OCI-M2 (cell line): Measurements from ENCODE around the gene DPP8.
"Not testable (repeated sequence)": the region's sequence is repeated elsewhere in the genome, so short reads cannot be mapped to it uniquely, and the experiment has no call there.

Source experiments
- DNase-seq: peaks from one replicate; lab custom pipeline; 2025; ENCODE audit not compliant: unreplicated experiment; lab: John Stamatoyannopoulos, UW

The DPP8 gene

DNA sequence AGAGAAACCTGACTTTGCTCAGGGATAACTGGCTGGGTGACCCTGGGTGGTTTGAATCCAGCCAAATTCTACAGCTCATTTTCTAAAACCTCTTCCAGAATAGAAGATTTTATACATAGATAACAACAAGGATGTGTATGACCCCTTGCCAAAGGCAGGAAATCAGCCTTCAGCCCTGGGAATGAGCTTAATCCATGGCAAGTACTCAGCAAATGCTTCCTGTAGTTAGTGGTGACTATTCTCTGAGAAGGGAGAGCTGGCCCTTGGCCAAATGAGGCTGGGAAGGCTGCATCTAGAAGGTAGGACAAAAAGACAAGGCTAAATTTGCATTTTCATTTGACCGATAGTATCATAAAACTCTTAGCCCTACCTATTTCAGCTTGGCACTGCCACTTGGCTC lies 8.1 kb upstream of the DPP8 start:
- no peak for DNase-seq

DNA sequence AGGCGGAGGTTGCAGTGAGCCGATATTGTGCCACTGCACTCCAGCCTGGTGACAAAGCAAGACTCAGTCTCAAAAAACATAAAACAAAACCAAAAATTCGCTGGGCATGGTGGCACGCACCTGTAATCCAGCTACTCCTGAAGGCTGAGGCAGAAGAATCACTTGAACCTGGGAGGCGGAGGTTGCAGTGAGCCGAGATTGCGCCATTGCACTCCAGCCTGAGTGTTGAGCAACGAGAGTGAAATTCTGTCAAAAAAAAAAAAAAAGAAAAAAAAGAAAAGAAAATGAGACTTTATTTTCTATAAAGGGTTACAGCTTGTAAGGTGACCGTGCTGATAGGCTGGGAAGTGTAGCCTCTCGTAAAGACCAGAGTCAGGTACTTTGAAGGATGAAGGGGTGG lies 6.7 kb upstream of the DPP8 start:
- DNase-seq, result no peak

DNA sequence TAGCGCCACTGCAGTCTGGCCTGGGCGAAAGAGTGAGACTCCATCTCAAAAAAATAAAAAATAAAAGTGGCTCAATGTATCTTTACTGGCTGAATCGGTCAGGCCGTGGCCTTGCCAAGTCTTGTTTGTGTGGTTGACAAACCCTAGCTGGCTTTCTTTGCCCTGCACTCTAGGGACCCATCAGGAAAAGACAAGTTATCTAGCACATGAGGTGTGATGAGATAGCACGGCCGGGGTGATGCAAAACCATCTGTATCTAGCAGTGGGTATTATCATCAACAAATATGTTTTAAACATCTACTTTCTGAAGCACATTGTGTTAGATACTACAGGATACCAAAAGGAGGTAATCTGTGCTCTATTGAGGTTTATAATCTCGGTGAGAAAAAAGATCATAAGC lies 3.9 kb upstream of the DPP8 start:
- DNase-seq, result no peak

DNA sequence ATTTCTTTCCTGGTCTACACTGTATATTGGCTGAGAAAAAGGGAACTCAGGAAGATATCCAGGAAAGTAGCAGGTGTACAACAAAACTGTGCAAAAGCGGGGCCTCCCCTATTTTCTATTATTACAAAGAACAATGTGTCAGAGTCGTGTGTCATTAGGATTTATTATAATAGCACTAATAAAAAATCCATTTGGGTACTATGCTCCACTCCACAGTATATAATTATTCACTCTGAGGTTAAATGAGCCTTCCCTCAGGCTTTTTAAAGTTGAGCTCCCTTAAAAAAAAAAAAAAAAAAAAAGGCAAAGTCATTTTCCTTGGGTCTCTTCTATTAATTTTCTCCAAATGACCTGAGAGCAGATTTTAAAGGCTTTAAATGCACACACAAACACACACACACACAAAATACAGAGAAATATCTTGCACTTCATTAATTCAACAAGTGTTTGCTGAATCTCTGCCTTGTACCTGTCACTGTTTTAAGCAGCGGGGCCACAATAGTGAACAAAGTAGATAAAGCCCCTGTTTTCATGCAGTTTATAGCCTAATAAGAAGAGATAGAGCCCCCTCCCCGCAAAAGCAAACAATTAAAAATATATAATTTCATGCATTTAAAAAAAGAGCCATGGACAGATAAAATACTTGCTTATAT lies 1.3 kb upstream of the DPP8 start:
- no peak for DNase-seq

DNA sequence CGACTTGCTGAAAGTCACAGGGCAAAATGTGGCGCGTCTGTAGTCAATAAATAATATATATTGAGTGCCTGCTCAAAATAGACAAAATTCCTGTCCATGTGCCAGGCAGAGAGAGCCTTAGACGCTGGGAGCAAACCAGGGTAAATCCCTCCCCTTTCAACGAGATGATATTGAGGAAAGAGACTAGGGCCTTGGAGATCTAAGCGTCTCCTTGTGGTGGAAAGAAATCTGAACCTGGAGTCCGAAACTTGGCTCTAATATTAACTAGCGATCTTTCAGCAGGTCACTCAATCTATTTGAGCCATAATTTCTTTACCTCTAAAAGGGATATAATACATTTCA lies 348 bp upstream of the DPP8 start:
- DNase-seq, result no peak

DNA sequence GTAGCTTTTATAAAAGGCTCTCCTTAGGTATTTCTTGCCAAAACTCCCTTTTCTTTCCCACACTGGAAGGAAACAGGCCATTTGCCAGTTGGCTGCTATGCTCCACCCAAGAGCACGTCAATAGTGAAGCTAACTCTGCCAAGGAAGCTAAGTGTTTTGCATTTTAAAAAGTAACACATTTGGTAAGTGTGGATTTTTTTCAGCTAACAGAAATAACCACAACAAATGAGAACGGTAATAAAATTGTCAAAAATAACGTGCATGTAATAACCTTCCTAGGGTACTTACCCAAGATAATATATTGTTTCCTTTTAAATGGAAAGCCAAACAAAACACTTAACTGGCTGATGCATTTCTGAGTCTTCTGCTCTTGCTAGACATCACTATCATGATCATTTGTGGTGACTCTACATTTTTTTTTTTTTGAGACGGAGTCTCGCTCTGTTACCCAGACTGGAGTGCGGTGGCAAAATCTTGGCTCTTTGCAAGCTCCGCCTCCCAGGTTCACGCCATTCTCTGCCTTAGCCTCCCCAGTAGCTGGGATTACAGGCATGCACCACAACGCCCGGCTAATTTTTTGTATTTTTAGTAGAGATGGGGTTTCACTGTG lies 4.6 kb downstream of the DPP8 start:
- no peak for DNase-seq

DNA sequence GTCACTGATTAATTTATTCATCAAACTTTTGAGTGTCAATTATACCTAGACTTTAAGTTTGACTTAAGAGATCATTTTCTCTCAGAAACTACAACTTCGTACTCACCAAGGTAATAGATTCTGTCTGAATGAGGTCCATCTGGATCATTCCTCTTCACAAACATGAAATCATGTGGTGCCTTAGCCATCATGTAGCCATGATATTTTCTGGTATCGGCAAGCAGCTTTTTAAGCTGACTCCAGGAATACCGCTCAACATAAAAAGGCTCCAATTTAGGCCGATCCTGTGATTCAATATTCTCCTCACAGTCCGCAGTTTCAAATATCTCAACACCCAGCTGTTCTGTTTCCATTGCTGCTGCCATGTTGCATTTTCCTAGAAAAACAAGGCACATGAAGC lies 5.3 kb downstream of the DPP8 start:
- no peak for DNase-seq

DNA sequence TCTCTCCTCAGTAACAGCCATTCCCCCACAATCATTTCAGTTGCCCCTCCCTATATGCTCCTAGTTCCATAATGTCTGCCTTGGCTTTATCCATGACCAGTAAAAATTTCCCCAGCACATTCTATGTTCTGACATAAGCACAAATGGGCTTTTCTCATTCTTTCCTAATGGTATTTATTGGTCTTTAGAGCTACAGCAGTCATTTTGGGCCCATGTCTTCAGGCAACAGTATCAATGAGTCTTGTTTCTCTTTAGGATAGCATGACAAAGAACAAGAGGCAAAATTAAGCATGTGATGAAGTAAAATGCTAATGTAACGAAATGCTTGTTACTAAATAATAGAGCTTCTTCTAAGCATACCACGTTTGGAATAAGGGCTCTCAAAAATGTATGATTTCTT lies 8.2 kb downstream of the DPP8 start:
- no peak for DNase-seq

DNA sequence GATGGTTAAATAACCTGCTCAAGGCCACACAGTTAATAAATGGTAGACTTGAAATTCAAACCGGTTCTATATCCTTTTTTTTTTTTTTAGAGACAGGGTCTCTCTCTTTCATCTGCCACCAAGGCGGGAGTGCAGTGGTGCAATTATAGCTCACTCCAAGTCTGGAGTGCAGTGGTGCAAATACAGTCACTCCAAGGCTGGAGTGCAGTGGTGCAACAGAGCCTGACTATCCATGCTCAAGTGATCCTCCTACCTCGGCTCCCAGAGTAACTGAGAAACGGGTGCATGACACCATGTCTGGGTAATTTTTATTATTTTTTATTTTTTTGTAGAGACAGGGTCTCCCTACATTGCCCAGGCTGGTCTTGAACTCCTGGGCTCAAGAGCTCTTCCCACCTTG lies 23.4 kb downstream of the DPP8 start:
- no peak for DNase-seq

DNA sequence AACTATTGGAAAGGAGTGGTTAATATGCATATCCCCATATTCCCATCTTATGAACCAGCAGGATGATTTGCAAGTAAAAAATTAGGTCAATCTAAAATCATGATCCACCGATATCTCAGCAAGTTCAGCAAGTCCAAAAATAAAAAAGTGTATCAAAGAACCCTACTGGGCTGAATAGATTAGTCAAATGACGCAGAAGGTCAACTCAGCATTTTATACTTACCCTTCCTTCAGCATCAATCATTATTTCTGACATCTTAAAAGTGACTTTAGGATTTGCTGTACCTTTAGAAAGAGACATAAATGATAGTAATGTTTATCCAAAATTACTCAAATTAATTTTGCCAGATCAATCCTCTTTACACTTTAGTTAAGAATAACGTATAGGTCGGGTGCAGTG lies 32.6 kb downstream of the DPP8 start:
- no peak for DNase-seq

DNA sequence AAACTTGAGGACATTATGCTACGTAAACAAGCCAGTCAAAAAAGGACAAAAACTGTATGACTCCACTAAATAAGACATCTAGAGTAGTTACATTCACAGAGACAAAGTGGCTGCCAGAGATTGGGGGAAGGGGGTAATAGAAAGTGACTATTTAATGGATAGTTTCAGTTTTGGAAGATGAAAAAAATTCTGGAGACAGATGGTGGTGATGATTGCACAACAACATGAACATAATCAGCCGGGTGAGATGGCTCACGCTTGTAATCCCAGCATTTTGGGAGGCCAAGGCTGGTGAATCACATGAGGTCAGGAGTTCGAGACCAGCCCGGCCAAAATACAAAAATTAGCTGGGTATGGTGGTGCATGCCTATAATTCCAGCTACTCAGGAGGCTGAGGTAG lies 40.6 kb downstream of the DPP8 start:
- no peak for DNase-seq

DNA sequence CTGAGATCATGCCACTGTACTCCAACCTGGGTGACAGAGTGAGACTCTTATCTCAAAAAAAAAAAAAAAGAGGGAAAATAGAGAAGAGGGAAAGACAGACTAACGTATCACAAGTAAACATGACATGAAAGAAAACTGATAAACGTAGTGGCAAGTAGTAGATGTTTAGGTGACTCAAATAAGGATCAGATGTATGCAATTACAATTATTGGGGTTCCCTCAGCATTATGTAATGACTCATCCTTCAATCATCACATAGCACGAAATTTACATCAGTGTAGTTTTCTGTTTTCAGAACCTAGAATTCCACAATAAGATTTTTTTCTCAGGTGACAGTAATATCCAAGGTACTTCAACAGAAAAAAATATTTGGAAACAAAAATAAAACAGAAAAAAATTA lies 46.6 kb downstream of the DPP8 start:
- DNase-seq, result no peak

DNA sequence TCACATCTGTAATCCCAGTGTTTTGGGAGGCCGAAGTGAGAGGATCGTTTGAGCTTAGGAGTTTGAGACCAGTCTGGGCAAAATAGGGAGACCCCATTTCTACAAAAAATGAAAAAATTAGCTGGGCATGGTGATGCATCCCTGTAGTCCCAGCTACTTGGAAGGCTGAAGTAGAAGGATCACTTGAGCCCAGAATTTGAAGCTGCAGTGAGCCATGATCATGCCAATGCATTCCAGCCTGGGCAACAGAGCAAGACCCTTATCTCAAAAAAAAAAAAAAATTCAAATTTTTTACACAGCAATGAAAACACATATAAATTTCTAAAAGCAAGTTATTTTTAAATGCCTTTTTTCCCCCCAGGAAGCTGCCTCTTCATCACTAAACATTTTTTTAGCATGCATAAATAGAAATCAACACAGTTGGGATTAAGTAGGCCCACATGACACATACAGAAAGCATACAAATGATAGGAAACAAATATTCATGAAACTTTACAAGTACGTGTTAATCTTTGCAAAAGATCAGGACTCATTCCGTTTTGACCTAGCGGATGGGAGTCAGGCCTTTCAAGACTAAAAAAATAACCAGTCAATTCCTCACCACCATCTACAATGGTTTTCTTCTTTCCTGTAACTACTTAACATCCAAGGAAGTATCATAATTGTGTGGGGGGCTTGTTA lies 49.1 kb downstream of the DPP8 start:
- DNase-seq, result no peak

DNA sequence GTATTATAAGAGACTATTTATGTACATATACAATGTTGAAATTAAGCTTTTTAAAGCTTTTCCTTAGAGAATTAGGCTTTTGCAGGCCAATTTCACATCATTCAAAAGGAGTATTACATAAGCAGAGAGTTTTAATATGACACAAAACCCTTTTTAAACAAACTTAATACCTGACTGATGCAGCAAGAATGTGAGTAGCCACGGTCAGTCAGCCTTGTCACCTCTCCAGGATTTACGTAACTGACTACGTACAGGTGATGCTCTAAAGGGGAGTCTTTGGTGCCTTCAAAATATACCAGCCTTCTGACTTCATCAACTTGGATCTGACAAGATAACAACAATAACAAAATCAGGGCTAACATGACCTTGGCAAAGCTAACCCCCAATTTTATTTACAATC lies 50.6 kb downstream of the DPP8 start:
- no peak for DNase-seq

DNA sequence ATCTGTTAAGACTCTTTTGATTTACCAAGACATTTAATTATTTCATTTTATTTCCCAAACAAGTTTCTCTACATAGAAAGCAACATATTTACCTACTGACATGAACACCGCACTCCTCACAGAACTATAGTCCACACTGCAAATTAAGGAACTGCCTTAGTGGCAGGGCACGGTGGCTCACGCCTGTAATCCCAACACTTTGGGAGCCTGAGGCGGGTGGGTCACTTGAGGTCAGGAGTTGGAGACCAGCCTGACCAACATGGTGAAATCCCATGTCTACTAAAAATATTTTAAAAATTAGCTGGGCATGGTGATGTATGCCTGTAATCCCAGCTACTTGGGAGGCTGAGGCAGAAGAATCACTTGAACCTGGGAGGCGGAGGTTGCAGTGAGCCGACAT lies 54.4 kb downstream of the DPP8 start:
- not testable (repeated sequence) for DNase-seq

DNA sequence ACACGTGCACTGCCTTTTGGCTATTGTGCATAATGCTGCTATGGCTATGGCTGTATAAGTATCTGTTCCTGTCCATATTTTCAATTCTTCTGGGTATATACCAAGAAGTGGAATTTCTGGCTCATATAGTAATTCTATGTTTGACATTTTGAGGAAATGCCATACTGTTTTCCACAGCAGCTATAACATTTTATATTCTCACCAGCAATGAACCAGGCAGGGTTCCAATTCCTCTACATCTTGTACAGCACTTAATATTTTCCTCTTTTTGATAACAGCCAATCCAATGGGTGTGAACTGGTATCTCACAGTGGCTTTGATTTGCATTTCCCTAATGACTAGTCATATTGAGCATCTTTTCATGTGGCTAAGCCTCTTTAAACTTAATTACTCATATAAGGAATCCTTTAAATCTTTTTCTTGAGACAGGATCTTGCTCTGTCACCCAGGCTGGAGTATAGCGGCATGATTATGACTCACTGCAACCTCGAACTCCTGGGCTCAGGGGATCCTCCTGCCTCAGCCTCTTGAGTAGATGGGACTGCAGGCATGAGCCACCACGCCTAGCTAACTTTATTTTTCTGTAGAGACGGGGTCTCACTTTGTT lies 56.6 kb downstream of the DPP8 start:
- DNase-seq, result no peak

DNA sequence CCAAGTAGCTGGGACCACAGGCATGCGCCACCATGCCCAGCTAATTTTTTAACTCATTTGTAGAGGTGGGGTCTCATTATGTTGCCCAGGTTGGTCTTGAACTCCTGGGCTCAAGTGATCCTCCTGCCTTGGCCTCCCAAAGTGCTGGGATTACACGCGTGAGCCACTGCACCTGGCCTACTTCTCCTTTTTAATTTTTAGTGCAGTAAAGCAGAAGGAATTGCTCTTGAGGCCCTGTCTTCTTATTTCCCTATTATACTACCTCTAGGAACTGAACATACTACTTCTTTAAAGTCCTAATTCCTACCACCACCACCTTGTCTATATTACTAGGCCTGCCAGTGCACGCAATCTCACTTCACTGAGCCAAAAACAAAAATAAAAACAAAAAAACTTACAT lies 62.2 kb downstream of the DPP8 start:
- DNase-seq, result not testable (repeated sequence)

DNA sequence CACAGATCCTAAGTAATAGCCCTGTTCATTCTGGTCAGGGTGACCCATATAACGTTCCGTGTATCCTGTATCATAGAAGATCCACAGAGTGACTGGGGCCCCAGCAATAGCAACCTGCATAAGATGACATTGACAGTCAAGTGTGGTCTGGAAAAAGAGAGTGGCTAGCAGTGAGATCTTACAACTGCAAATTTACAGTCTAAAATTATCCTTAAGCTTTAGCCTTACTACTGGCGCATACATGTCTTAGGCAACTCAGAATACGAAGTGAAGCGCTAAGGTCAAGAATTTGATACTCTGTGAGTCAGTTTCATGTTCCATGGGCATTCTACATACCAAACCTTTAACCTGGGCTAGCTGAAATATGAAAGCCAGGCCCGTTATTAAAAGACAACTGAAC lies 65.5 kb downstream of the DPP8 start:
- DNase-seq, result no peak

DNA sequence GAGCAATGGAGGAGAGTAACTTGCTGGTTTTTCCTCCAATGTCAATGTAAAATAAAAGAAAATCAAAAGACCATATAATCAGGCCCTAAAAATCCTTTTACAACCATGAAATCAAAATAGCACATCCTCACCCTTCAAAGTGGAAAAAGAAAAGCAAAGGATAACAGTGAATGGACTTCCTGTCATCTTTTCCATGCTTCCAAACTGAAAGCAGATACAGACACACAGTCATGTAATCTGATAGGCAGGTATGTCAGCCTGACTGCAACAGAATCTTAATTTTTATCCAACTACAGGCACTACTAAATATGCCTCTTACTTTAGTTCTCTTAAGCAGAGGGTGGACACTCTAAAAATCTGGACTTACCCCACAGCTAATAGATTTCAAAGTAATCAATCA lies 66.9 kb downstream of the DPP8 start:
- no peak for DNase-seq

DNA sequence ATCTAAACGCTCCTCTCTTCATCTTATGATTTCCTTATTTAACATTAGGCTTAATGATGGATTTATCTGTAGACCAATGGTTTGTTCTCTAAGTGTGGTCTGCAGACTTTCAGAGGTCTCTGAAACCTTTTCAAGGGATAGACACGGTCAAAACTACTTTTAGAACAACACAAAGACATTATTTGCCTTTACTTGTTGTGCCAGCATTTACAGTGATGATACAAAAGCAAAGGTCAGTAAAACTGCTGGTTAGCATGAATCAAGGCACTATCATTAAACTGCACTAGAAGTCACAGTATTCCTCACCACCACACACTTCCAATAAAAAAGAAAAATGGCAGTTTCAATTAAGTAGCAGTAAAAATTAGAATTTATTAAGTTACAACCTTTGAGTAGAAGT lies 70.3 kb downstream of the DPP8 start:
- no peak for DNase-seq

DNA sequence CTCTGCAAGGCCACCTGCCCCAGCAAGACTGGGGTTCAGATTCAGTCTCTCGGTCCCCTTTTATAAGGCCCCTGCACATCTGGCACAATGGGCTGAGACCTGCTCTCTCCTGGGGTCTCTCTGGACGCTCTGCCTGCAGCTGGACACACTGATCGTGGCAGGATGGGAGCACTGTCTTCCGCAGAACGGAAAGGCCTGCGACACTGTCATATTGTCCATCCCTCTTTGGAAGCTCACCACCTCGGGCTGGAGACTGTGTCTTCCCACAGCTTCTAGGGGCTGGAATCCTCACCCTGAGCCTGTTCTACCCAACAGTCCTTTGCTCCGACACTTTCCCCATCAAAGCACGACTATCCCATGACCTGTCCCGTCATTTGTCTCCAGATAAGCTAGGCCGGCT lies 83.3 kb downstream of the DPP8 start:
- DNase-seq, result no peak

DNA sequence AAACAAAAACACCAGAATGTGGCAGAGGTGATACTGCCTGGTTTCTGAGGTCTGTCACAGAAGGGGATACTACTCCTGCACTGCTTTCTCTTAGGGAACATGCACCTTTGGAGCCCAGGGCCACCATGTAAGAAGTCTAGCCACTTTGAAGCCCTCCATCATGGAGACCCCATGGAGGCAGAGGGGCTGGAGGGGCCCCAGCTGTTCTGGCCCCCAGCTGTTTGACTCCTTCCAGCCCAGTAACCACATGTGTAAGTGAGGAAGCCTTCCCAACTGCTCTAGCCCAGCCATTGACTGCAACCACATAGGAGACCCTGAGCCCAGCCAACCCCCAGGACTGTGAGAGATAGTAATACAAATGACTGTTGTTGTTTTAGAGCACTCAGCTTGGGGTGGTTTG lies 85.8 kb downstream of the DPP8 start:
- DNase-seq, result no peak
